GM12892 (cell line): ENCODE measurements around the gene NADK2.

Source experiments
- POLR2A ChIP-seq: IDR thresholded peaks from 2 replicates; pipeline ENCODE4 v1.6.1; 2011; ENCODE audit warnings: low read depth, low read length, control low read depth
- POLR2AphosphoS5 ChIP-seq: IDR thresholded peaks from 2 replicates; pipeline ENCODE4 v1.6.1; 2011; ENCODE audit warnings: low read depth, low read length, control low read depth

GRCh38 chr5:36285837-36286615 is 44.3 kb upstream of the NADK2 start:
- TF ChIP-seq POLR2A (no peak), POLR2AphosphoS5 (no peak)
